Gastrocnemius medialis (tissue), 4 donors: Measurements from ENCODE around the gene GIMAP6.

Source experiments
- CTCF ChIP-seq, 5 experiments: fragments of 450-650 bp in 3 of 5; fragments of 200-600 bp in 2 of 5; sonication (generic) in 2 of 5; IDR thresholded peaks in 4 of 5; conservative IDR thresholded peaks in 1 of 5; 1 replicate in 4 of 5; 2 replicates in 1 of 5; pipeline ENCODE4 v1.5.1; 2016 to 2019; ENCODE audit warnings: antibody characterized with exemption in 5 of 5, mild to moderate bottlenecking in 3 of 5, moderate library complexity in 3 of 5
- POLR2A ChIP-seq, 2 donors: fragments of 450-650 bp; IDR thresholded peaks; one replicate each; pipeline ENCODE4 v1.6.1; 2017; ENCODE audit warnings: antibody characterized with exemption in 2 of 2, mild to moderate bottlenecking in 2 of 2, moderate library complexity in 2 of 2

GRCh38 chr7:150656047-150656446, 23.9 kb upstream of the GIMAP6 start:
- TF ChIP-seq CTCF (IDR thresholded peaks at IDR 0.05 in 4 of 5, conservative IDR thresholded peaks at IDR 0.05 in 1 of 5) (no peak), POLR2A (IDR thresholded peaks at IDR 0.05) (no peak)
